OCI-LY7 (cell line): Measurements from ENCODE around the gene OR13G1. TPM values are rescaled to one million over a fixed set of nuclear protein-coding genes. Genes with fewer than 3 reads are reported as not detected.

Source experiments
- BruUV-seq: library from RNA; stranded (reverse); fragments of 400-500 nt; replicated peaks from 2 replicates; lab custom pipeline; 2021; lab: Mats Ljungman, UMichigan
- CTCF ChIA-PET: fragments of 300-600 bp; sonication (Branson Sonifier 250); formaldehyde crosslinking; loops from one replicate; lab custom pipeline; 2022; ENCODE audit warnings: antibody characterized with exemption; ENCODE audit not compliant: unreplicated experiment; lab: Charles Lee
- POLR2A ChIA-PET: fragments of 300-600 bp; sonication (Branson Sonifier 250); formaldehyde crosslinking; loops from one replicate; lab custom pipeline; 2022; ENCODE audit warnings: antibody characterized with exemption; lab: Charles Lee
- DNase-seq: peaks from one replicate; pipeline ENCODE4 v3.0.0-alpha.2; 2015; ENCODE audit warnings: low spot score
- H2AFZ ChIP-seq: fragments of 200-600 bp; sonication (generic), shearing (Covaris generic); 2 replicates; pipeline ENCODE4 v1.6.1; 2014; ENCODE audit warnings: mild to moderate bottlenecking, antibody characterized with exemption, low read length, moderate library complexity
- H3K27ac ChIP-seq: fragments of 200-600 bp; sonication (generic); 2 replicates; pipeline ENCODE4 v1.5.1; 2014; ENCODE audit warnings: mixed run types, low read depth, mild to moderate bottlenecking, moderate library complexity, low read length, inconsistent platforms; ENCODE audit not compliant: poor library complexity, severe bottlenecking
- H3K36me3 ChIP-seq: fragments of 200-600 bp; sonication (generic); 2 replicates; pipeline ENCODE4 v1.6.1; 2014; ENCODE audit warnings: mild to moderate bottlenecking, antibody characterized with exemption, low read length, moderate library complexity, mixed read lengths; ENCODE audit not compliant: insufficient read depth
- H3K4me1 ChIP-seq: fragments of 200-600 bp; sonication (generic); 2 replicates; pipeline ENCODE4 v1.5.1; 2014; ENCODE audit warnings: mild to moderate bottlenecking, low read length; ENCODE audit not compliant: insufficient read depth, poor library complexity, severe bottlenecking
- H3K4me2 ChIP-seq: fragments of 200-600 bp; sonication (generic); 2 replicates; pipeline ENCODE4 v1.6.1; 2014; ENCODE audit warnings: mild to moderate bottlenecking, low read length
- H3K4me3 ChIP-seq: fragments of 200-600 bp; sonication (generic); 2 replicates; pipeline ENCODE4 v1.5.1; 2014; ENCODE audit warnings: mild to moderate bottlenecking, low read depth, low read length; ENCODE audit not compliant: poor library complexity, severe bottlenecking
- H3K79me2 ChIP-seq: fragments of 200-600 bp; sonication (generic); 2 replicates; pipeline ENCODE4 v1.6.1; 2016; ENCODE audit warnings: low read depth, mild to moderate bottlenecking, low read length, moderate library complexity, mixed read lengths; ENCODE audit not compliant: insufficient read depth
- H3K9me2 ChIP-seq: fragments of 200-600 bp; sonication (generic); 2 replicates; pipeline ENCODE4 v1.6.1; 2016; ENCODE audit warnings: mild to moderate bottlenecking, low read length, mixed read lengths; ENCODE audit not compliant: insufficient read depth
- H3K9me3 ChIP-seq: fragments of 200-600 bp; sonication (generic); 2 replicates; pipeline ENCODE4 v1.6.1; 2014; ENCODE audit warnings: mild to moderate bottlenecking, mixed run types, low read length, mixed read lengths
- H4K20me1 ChIP-seq: fragments of 200-600 bp; sonication (generic); 2 replicates; pipeline ENCODE4 v1.6.1; 2014; ENCODE audit warnings: mild to moderate bottlenecking, antibody characterized with exemption, low read length, moderate library complexity, mixed read lengths; ENCODE audit not compliant: insufficient read depth
- CTCF ChIP-seq: fragments of 200-600 bp; sonication (generic); conservative IDR thresholded peaks from 2 replicates; pipeline ENCODE4 v1.5.1; 2014; ENCODE audit warnings: mild to moderate bottlenecking, antibody characterized with exemption, low read length, moderate library complexity, mixed read lengths
- EZH2phosphoT487 ChIP-seq: fragments of 200-600 bp; sonication (generic); IDR thresholded peaks from 2 replicates; pipeline ENCODE4 v1.6.1; 2018; ENCODE audit warnings: low read depth, borderline replicate concordance, mild to moderate bottlenecking, mixed run types, antibody characterized with exemption, low read length, moderate library complexity, mixed read lengths
- intact Hi-C: fragments of 100-400 bp; cut with micrococcal nuclease; formaldehyde crosslinking; loops from one replicate; pipeline ENCODE4 v1.10.0; 2022; ENCODE audit not compliant: unreplicated experiment
- total RNA-seq, 2 experiments: library from RNA; depleted of rRNA in 1 of 2; stranded (reverse); fragments of >200 nt in 1 of 2; shearing (Covaris generic) in 1 of 2; gene quantifications; 2 replicates each; pipeline ENCODE4 v1.2.3, GENCODE V29; 2014 to 2022

OR13G1 gene
- total RNA-seq, 2 experiments from 2014 or later, result not detected

- Histone ChIP-seq H2AFZ (no peak overlapping the region), H3K4me1 (no peaks in the 10 kb centered on the region), H3K36me3 (no peaks in the 10 kb centered on the region), H3K4me3 (no peak overlapping the region), H3K9me2 (no peaks in the 10 kb centered on the region), H3K79me2 (no peaks in the 10 kb centered on the region), H3K27ac (no peak overlapping the region), H4K20me1 (no peaks in the 10 kb centered on the region), H3K4me2 (no peak overlapping the region), H3K9me3 (no peaks in the 10 kb centered on the region)
- ChIA-PET CTCF (no interaction called here), POLR2A (interaction anchor here (0.6 kb wide), 1 partner anchor 14 kb away, joined by 3 read pairs; no protein-coding TSS in a partner anchor)
- DNase-seq, result no peak
- intact Hi-C loops, result no loop called here
- no peak for TF ChIP-seq EZH2phosphoT487
- TF ChIP-seq CTCF, result no peak
- no TSS peak for BruUV-seq
These were observed 40.8 kb downstream of the OR13G1 start for GRCh38 chr1:247638781-247639180.

DNA sequence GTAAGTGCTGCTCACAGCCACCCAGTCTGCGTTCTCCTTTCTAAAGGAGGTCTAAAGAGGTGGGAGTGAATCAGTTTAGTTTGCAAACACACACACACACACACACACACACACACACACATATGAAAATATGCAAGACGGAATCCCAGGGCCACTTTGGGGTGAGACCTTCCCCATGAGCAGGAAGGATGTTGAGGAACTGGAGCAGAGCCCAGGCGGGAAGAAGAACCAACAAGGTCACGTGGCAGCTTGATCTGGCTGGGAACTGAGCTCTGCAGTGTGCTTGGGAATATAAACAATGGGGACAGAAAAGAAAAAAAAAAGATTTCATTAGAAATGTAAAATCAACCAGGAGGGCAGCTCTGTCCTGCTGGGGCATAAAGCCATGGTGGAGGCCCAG lies 41.5 kb downstream of the OR13G1 start:
- Histone ChIP-seq H2AFZ (no peak overlapping the region), H3K79me2 (no peaks in the 10 kb centered on the region), H3K27ac (no peak overlapping the region), H3K9me2 (no peaks in the 10 kb centered on the region), H4K20me1 (no peaks in the 10 kb centered on the region), H3K36me3 (no peaks in the 10 kb centered on the region), H3K4me2 (no peak overlapping the region), H3K9me3 (no peaks in the 10 kb centered on the region), H3K4me1 (no peaks in the 10 kb centered on the region), H3K4me3 (no peak overlapping the region)
- ChIA-PET CTCF (no interaction called here), POLR2A (interaction anchor here (0.8 kb wide), 1 partner anchor 10 kb away, joined by 3 read pairs; no protein-coding TSS in a partner anchor)
- intact Hi-C loops, result no loop called here
- DNase-seq, result no peak
- BruUV-seq, result no TSS peak
- TF ChIP-seq EZH2phosphoT487, result no peak
- no peak for TF ChIP-seq CTCF

- ChIA-PET CTCF (no interaction called here), POLR2A (no interaction called here)
- Histone ChIP-seq H3K27ac (no peak overlapping the region), H2AFZ (no peak overlapping the region), H3K4me3 (no peak overlapping the region), H4K20me1 (no peaks in the 10 kb centered on the region), H3K36me3 (no peaks in the 10 kb centered on the region), H3K4me1 (no peaks in the 10 kb centered on the region), H3K9me2 (no peaks in the 10 kb centered on the region), H3K79me2 (no peaks in the 10 kb centered on the region), H3K4me2 (no peak overlapping the region), H3K9me3 (no peaks in the 10 kb centered on the region)
- no peak for TF ChIP-seq EZH2phosphoT487
- no peak for TF ChIP-seq CTCF
- intact Hi-C loops, result no loop called here
- BruUV-seq, result no TSS peak
- DNase-seq, result no peak
These were observed 51.6 kb downstream of the OR13G1 start for GRCh38 chr1:247627951-247628350.

Other genes starting within 250 kb of the OR13G1 start
- not detected in 2 replicates for gene OR2B11, start 221.6 kb downstream of the OR13G1 start, total RNA-seq (2014; rRNA removed; shearing (Covaris generic))
- gene OR2B11, start 221.6 kb downstream of the OR13G1 start, total RNA-seq (2022), result not detected in 2 replicates
- gene OR2C3, start 143.3 kb downstream of the OR13G1 start, total RNA-seq (2014; rRNA removed; shearing (Covaris generic)), result not detected in 2 replicates
- gene OR2C3, start 143.3 kb downstream of the OR13G1 start, total RNA-seq (2022), result not detected in 2 replicates
- gene GCSAML, start 130.6 kb downstream of the OR13G1 start, total RNA-seq (2014; rRNA removed; shearing (Covaris generic)), result not detected in 2 replicates
- gene GCSAML, start 130.6 kb downstream of the OR13G1 start, total RNA-seq (2022), result not detected in 2 replicates
- gene OR2G2, start 91.4 kb downstream of the OR13G1 start, total RNA-seq (2014; rRNA removed; shearing (Covaris generic)), result not detected in 2 replicates
- not detected in 2 replicates for gene OR2G2, start 91.4 kb downstream of the OR13G1 start, total RNA-seq (2022)
- not detected in 2 replicates for gene OR2G3, start 74.2 kb downstream of the OR13G1 start, total RNA-seq (2014; rRNA removed; shearing (Covaris generic))
- gene OR2G3, start 74.2 kb downstream of the OR13G1 start, total RNA-seq (2022), result not detected in 2 replicates
- not detected in 2 replicates for gene OR6F1, start 36.9 kb upstream of the OR13G1 start, total RNA-seq (2014; rRNA removed; shearing (Covaris generic))
- gene OR6F1, start 36.9 kb upstream of the OR13G1 start, total RNA-seq (2022), result not detected in 2 replicates
- not detected in 2 replicates for gene OR14K1, start 58.9 kb upstream of the OR13G1 start, total RNA-seq (2014; rRNA removed; shearing (Covaris generic))
- gene OR14K1, start 58.9 kb upstream of the OR13G1 start, total RNA-seq (2022), result not detected in 2 replicates
- not detected in 2 replicates for gene OR14A2, start 68.4 kb upstream of the OR13G1 start, total RNA-seq (2014; rRNA removed; shearing (Covaris generic))
- gene OR14A2, start 68.4 kb upstream of the OR13G1 start, total RNA-seq (2022), result not detected in 2 replicates
- gene OR1C1, start 80.8 kb upstream of the OR13G1 start, total RNA-seq (2014; rRNA removed; shearing (Covaris generic)), result not detected in 2 replicates
- gene OR1C1, start 80.8 kb upstream of the OR13G1 start, total RNA-seq (2022), result not detected in 2 replicates
- not detected in 2 replicates for gene OR14A16, start 144.4 kb upstream of the OR13G1 start, total RNA-seq (2014; rRNA removed; shearing (Covaris generic))
- gene OR14A16, start 144.4 kb upstream of the OR13G1 start, total RNA-seq (2022), result not detected in 2 replicates
- gene OR11L1, start 162.2 kb upstream of the OR13G1 start, total RNA-seq (2014; rRNA removed; shearing (Covaris generic)), result not detected in 2 replicates
- gene OR11L1, start 162.2 kb upstream of the OR13G1 start, total RNA-seq (2022), result not detected in 2 replicates
- not detected in 2 replicates for gene TRIM58, start 177.4 kb upstream of the OR13G1 start, total RNA-seq (2014; rRNA removed; shearing (Covaris generic))
- not detected in 2 replicates for gene TRIM58, start 177.4 kb upstream of the OR13G1 start, total RNA-seq (2022)
- not detected in 2 replicates for gene OR2W3, start 215.8 kb upstream of the OR13G1 start, total RNA-seq (2014; rRNA removed; shearing (Covaris generic))
- gene OR2W3, start 215.8 kb upstream of the OR13G1 start, total RNA-seq (2022), result not detected in 2 replicates
- not detected in 2 replicates for gene OR2T8, start 240.5 kb upstream of the OR13G1 start, total RNA-seq (2014; rRNA removed; shearing (Covaris generic))
- gene OR2T8, start 240.5 kb upstream of the OR13G1 start, total RNA-seq (2022), result not detected in 2 replicates
- gene OR2AJ1, start 245.2 kb upstream of the OR13G1 start, total RNA-seq (2014; rRNA removed; shearing (Covaris generic)), result not detected in 2 replicates
- not detected in 2 replicates for gene OR2AJ1, start 245.2 kb upstream of the OR13G1 start, total RNA-seq (2022)